Testis (tissue), 3 donors: ENCODE data around the gene PTPN11. TPM values are rescaled to one million over a fixed set of nuclear protein-coding genes. Genes with fewer than 3 reads are reported as not detected.
"Not testable (repeated sequence)": the region's sequence is repeated elsewhere in the genome, so short reads cannot be mapped to it uniquely, and the experiment has no call there.

Experiments used
- DNase-seq: peaks from one replicate; pipeline ENCODE4 v3.0.0-alpha.2; 2019
- H3K27ac ChIP-seq, 2 donors: fragments of 200-600 bp; sonication (generic); one replicate each; pipeline ENCODE4 v1.5.1; 2019
- H3K27me3 ChIP-seq: fragments of 200-600 bp; sonication (generic); one replicate; pipeline ENCODE4 v1.5.1; 2019
- H3K36me3 ChIP-seq: fragments of 200-600 bp; sonication (generic); one replicate; pipeline ENCODE4 v1.5.1; 2017; ENCODE audit warnings: low read depth; ENCODE audit errors: missing control alignments
- H3K4me1 ChIP-seq: fragments of 200-600 bp; sonication (generic); one replicate; pipeline ENCODE4 v1.5.1; 2019
- H3K4me3 ChIP-seq, 2 donors: fragments of 200-600 bp; sonication (generic); one replicate each; pipeline ENCODE4 v1.5.1; 2017 to 2019
- H3K9me3 ChIP-seq: fragments of 200-600 bp; sonication (generic); one replicate; pipeline ENCODE4 v1.5.1; 2017
- POLR2A ChIP-seq: fragments of 450-650 bp; IDR thresholded peaks from one replicate; pipeline ENCODE4 v1.6.1; 2017; ENCODE audit warnings: antibody characterized with exemption, mild to moderate bottlenecking, moderate library complexity
- WGBS, 2 donors: methylation state at CpG; one replicate each; pipeline ENCODE4 v1.1.5; 2018; 5-methylcytosine and 5-hydroxymethylcytosine counted together
- intact Hi-C: fragments of 100-400 bp; cut with DNase I; formaldehyde crosslinking; loops from one replicate; pipeline ENCODE4 v1.15.1; 2023; ENCODE audit warnings: low total_unique reads
- polyA plus RNA-seq: library from polyadenylated mRNA; stranded (reverse); fragments of 350-450 nt; fragmentation: Illumina TruSeq; extraction: RNeasy Lipid Tissue Mini Kit (QIAGEN cat#74804); gene quantifications from one replicate; pipeline ENCODE4 v1.2.3, GENCODE V29; 2014; ENCODE audit warnings: low read depth, low replicate concordance; ENCODE audit not compliant: insufficient read depth
- total RNA-seq, 2 donors: library from RNA; depleted of rRNA; stranded (reverse); fragments of >200 nt; gene quantifications; one replicate each; pipeline ENCODE4 v1.2.3, GENCODE V29; 2016
- TF ChIP-seq, protein P1 (sequence below), 3 experiments: fragments of 450-650 bp in 2 of 3; fragments of 200-600 bp in 1 of 3; sonication (generic) in 1 of 3; IDR thresholded peaks; one replicate each; pipeline ENCODE4 v1.5.1; 2016 to 2019; ENCODE audit warnings: antibody characterized with exemption in 3 of 3, mild to moderate bottlenecking in 2 of 3, moderate library complexity in 1 of 3

PTPN11 gene
- total and polyA plus RNA-seq, 3 donors from 2014 or later, result 32.0 to 53.0 (median 49.4) TPM

DNA sequence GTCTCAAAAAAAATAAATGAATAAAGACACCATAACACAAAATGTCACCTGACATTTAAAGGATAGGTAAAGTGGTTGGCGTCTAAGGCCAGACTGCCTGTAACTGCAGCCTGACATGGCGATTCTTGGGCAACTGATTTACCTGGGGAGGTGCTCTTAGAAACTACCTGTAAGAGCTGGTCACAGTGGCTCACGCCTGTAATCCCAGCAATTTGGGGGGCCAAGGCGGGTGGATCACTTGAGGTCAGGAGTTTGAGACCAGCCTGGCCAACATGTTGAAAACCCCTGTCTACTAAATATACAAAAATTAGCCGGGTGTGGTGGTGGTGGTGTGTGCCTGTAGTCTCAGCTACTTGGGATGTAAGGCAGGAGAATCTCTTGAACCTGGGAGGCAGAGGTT, 17.7 kb upstream of the PTPN11 start:
- WGBS, 2 donors, result 88 to 89% methylated on average over 5 of the region's 5 CpGs
- no peak for DNase-seq

DNA sequence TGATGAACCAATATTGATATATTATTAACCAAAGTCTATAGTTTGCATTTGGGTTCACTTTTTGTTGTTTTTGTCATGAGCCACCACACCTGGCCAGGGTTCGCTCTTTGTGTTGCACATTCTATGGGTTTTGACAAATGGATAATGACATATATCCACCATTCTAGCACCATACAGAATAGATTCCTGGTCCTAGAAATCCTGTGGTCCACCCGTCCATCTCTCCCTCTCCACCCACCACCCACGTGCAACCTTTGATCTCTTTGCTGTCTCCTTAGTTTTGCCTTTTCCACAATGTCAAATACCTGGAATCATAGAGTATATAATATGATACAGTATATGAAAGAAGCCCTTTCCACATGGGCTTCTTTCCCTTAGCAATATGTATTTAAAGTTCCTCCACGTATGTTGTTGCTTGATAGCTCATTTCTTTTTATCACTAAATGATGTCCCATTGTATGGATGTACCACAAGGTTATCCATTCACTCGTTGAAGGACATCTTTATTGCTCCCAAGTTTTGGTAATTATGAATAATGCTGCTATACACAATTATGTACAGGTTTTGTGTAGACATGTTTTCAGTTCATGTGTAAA, 16.7 kb upstream of the PTPN11 start:
- DNase-seq, result no peak
- no peak for TF ChIP-seq POLR2A
- TF ChIP-seq, protein P1, sequence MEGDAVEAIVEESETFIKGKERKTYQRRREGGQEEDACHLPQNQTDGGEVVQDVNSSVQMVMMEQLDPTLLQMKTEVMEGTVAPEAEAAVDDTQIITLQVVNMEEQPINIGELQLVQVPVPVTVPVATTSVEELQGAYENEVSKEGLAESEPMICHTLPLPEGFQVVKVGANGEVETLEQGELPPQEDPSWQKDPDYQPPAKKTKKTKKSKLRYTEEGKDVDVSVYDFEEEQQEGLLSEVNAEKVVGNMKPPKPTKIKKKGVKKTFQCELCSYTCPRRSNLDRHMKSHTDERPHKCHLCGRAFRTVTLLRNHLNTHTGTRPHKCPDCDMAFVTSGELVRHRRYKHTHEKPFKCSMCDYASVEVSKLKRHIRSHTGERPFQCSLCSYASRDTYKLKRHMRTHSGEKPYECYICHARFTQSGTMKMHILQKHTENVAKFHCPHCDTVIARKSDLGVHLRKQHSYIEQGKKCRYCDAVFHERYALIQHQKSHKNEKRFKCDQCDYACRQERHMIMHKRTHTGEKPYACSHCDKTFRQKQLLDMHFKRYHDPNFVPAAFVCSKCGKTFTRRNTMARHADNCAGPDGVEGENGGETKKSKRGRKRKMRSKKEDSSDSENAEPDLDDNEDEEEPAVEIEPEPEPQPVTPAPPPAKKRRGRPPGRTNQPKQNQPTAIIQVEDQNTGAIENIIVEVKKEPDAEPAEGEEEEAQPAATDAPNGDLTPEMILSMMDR (IDR thresholded peaks at IDR 0.05), result no peak
- Histone ChIP-seq H3K27me3 (no peaks in the 10 kb centered on the region), H3K9me3 (no peaks in the 10 kb centered on the region), H3K4me1 (peaks cover under 1% of the 10 kb centered on the region), H3K27ac (no peak overlapping the region), H3K36me3 (no peaks in the 10 kb centered on the region), H3K4me3 (no peak overlapping the region)
- 71% methylated on average over 5 of the region's 5 CpGs for WGBS, 2 donors
- intact Hi-C loops, result no loop called here

More for the DNA sequence above, 17.7 kb upstream of the PTPN11 start:
- Histone ChIP-seq H3K9me3 (no peaks in the 10 kb centered on the region), H3K4me1 (no peaks in the 10 kb centered on the region), H3K4me3 (no peak overlapping the region), H3K27me3 (no peaks in the 10 kb centered on the region), H3K27ac (no peak overlapping the region), H3K36me3 (no peaks in the 10 kb centered on the region)
- TF ChIP-seq, protein P1 (IDR thresholded peaks at IDR 0.05), result no peak
- TF ChIP-seq POLR2A, result no peak
- intact Hi-C loops, result no loop called here

DNA sequence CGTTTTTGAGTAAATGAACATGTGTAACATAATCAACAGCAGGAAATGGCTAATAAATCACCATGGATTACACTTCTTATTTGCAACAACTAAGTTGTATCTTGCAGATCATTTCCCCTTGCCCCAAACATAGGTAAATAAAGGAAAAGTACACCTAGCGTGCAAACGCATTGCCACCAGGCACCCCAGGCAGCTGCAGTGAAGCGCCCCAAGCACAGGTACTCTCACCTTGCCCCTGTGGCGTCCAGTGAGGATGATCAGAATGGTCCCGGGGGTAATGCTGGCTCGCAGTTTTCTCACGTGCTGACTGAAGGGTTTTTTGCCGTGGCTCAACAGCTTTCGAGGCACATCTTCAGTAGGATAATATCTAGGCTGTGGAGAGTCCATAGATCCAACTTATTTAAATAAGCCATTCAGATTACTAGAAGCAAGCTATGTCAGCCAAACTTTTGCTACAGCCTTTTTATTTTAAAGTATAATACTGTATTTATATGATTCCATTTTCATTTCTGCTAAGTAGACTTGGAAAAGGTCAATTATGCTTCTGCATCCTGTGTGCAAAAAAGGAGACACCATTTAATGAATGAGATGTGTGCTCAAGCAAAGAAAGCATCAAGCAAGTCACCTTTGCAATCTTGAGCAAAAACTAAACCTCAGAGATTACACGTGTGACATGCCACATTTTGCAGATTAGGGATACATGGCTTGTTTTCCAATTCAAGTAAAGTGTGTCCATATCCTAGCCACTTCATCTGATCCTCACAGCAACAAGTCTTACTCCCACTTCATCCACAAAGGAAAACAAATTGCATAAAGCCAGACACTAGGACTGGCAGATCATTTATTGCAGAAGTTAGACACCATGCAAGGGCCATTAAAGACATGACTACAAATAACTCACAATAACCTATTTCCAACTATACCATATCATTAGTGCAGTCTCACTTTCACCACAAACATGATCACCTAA, 11.9 kb upstream of the PTPN11 start:
- Histone ChIP-seq H3K4me3 (no peak overlapping the region), H3K4me1 (peaks cover 19% of the 10 kb centered on the region), H3K36me3 (no peaks in the 10 kb centered on the region), H3K9me3 (no peaks in the 10 kb centered on the region), H3K27ac (no peak overlapping the region), H3K27me3 (no peaks in the 10 kb centered on the region)
- TF ChIP-seq, protein P1 (IDR thresholded peaks at IDR 0.05), result no peak
- intact Hi-C loops, result no loop called here
- WGBS, 2 donors, result 82 to 85% methylated on average over 11 of the region's 11 CpGs
- no peak for DNase-seq

DNA sequence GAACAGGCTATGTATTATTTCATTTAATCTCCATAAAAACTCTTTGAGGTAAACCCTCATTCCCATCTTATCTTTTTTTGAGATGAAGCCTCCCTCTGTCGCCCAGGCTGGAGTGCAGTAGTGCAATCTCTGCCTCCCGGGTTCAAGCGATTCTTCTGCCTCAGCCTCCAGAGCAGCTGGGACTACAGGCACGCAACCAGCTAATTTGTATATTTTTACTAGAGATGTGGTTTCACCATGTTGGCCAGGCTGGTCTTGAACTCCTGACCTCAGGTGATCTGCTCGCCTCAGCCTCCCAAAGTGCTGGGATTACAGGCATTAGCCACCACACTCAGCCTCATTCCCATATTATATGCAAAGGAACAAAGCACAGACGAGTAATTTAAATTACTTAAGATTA, 11.1 kb upstream of the PTPN11 start:
- H3K4me3 ChIP-seq, H3K9me3 ChIP-seq, H3K27me3 ChIP-seq, H3K27ac ChIP-seq, intact Hi-C loops, H3K36me3 ChIP-seq, DNase-seq: not testable (repeated sequence)
- peaks cover 19% of the 10 kb centered on the region for H3K4me1 ChIP-seq
- 62 to 72% methylated on average over 6 of the region's 6 CpGs for WGBS, 2 donors

DNA sequence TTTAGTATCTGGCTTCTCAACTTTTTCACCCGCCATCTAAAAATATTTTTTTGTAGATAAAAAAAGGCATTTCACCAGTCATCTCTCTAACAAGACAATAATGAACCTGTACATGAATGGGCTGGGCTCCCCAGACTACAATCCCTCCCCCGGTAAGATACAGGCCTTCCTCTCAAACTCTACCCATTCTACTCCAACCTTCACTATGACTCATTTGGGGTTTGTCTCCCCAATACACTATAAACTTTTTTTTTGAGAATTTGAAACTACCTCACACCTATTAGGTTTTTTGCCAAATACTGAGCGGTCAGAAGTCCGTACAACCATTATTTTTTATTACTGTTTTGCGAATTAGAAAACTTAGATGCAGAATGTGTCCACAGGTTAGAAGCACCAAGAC, 10.1 kb upstream of the PTPN11 start:
- DNase-seq, result no peak
- 8 to 11% methylated on average over 5 of the region's 5 CpGs for WGBS, 2 donors
- Histone ChIP-seq H3K4me3 (peak overlapping the region; percentile 74 to 91), H3K36me3 (no peaks in the 10 kb centered on the region), H3K27ac (peak overlapping the region; percentile 88), H3K9me3 (no peaks in the 10 kb centered on the region), H3K27me3 (no peaks in the 10 kb centered on the region), H3K4me1 (peaks cover 19% of the 10 kb centered on the region)
- intact Hi-C loops, result no loop called here
- TF ChIP-seq, protein P1 (IDR thresholded peaks at IDR 0.05), result no peak
- no peak for TF ChIP-seq POLR2A
